HG03342 (cell line): Measurements from ENCODE around the gene B3GAT3.
"Not testable (repeated sequence)": the region's sequence is repeated elsewhere in the genome, so short reads cannot be mapped to it uniquely, and the experiment has no call there.

Experiments used
- ATAC-seq: cut with Tn5 transposase; IDR thresholded peaks from one replicate; pipeline ENCODE4 v1.9.1; 2021; ENCODE audit warnings: mild to moderate bottlenecking, moderate library complexity; ENCODE audit not compliant: unreplicated experiment

Gene B3GAT3

DNA sequence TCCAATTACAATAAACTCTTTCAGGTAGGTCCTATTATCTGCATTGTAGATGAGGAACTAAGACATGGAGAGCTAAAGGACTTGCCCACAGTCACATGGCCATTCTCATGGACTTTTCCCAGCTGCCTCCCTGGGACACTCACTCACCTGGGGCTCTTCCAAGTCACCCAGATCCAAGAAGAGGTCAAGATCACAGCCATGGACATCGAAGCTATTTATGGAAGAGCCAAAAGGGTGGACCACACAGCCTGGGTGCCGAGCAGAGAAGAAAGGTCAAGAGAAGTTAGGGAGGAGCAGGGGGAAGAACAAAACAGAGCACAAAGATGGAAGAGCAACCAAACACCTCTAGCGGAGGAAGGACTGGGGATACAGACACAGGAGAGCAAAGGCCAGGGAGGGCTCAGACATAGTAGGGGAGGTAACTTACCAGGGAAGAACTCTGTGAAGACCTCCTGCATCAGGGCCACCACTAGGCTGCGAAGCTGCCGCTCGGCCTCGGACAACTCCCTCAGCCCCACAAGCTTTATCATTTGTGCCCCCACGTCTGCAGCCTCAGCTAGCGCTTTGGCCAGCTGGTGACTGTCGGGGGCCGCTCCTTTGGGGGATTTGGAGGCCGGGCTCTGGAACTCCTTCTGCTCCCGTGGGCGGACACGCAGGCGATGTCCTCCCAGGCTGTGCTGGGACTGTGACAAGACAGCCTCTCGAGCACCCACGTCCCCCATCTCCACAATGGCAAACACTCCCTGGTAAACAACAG is 40.6 kb downstream of the B3GAT3 start:
- ATAC-seq, result no peak

DNA sequence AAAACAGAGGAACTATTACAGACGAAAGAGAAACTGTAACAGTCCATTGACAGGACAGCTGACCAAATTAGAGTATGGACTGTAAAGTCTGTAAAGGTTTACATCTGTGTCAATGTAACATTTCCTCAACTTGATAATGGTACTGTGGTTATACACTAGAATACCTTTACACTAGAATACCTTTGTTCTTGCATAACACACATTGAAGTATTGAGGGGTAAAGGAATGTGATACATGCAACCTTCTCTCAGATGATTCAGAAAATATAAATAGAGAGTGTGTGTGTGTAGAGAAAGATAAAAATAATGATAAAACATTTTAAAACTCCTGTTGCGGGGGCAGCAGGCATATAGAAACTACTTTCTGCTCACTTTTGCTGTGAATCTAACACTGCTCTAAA is 42.5 kb downstream of the B3GAT3 start:
- ATAC-seq, result no peak

DNA sequence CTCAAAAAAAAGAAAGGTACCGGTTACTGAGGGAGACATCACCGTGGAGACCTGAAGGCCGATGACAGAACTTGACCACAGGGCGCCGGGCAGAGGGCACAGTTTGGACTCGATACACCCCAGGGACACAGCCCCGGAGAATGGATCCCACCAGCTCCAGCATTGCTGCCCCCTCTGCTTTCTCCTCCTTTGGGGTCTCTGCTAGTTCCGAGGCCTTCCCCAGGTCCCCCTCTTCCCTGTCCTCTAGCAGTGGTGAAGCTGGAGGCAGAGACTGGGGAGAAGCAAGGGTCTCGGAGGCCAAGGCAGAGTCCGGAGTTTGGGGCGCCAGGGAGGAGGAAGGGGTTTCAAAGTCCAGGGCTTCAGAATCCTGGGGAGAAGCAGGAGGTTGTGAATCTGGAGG is 43.2 kb downstream of the B3GAT3 start:
- no peak for ATAC-seq

DNA sequence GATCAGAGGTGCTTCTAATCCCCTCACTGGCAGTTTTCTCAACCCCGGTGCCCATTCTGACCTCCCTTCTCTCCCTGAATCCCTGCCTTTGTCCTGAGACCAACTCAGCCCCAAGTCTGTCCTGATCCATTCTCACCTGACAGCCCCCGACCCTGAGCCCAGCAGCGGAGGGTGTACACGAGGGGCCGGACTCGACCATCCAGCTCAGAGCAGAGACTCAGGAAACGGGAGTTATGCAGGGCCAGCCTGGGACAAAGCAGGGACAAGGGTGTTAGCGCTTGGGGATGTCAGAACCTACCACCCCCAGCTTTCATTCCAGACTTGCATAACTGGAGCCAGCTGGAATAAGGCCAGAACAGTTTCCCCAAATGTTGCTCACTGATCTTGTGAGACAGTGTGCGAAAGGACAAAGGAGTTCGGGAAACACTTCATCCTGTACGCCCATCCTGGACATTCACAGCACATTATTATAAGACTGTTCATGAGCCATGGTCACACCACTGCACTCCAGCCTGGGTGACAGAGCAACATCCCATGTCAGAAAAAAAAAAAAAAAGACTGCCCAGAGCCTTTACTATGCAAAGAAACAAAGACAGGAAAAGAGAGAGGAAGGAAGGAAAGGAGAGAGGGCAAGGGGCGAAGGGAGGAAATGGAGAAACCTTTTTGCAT is 44.6 kb downstream of the B3GAT3 start:
- ATAC-seq, result no peak

DNA sequence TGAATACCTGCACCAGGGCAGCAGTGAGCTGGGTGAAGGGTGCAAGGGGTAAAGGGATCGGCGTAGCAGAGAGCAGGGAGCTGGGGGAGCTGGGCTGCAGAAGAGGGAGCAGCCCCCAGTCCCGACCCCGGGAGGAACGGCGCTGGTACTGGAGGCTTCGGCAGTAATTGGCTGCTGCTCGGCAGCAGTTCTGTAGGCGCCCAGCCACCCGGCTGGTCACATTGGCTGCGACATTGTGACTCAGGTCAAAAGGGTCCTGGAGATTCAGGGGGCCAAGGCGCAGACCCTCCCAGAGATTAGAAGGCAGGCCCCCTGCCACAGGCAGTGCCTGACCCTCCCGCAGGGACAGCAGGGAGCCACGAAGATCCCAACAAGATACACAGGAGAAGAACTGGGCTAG is 45.9 kb downstream of the B3GAT3 start:
- ATAC-seq, result no peak

DNA sequence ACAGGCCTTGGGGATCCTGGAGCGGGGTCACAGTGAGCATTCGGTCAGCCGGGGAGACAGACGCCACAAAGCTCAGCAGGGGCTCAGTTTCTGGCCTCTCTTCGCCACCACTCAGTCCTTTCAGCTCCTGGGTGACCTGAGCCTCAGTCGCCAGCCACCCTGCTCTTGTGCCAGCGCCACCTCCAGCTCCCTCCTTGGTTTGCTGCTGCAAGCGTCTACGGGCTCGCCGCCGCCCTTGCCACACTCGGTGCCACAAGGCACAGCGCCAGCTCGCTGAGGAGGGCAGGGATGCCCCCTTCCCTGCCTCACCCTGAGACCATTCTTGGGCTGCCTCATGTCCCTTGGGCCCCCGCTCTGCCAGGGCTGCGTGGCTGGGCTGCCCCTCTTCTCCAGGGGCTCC is 46.6 kb downstream of the B3GAT3 start:
- ATAC-seq, result no peak

DNA sequence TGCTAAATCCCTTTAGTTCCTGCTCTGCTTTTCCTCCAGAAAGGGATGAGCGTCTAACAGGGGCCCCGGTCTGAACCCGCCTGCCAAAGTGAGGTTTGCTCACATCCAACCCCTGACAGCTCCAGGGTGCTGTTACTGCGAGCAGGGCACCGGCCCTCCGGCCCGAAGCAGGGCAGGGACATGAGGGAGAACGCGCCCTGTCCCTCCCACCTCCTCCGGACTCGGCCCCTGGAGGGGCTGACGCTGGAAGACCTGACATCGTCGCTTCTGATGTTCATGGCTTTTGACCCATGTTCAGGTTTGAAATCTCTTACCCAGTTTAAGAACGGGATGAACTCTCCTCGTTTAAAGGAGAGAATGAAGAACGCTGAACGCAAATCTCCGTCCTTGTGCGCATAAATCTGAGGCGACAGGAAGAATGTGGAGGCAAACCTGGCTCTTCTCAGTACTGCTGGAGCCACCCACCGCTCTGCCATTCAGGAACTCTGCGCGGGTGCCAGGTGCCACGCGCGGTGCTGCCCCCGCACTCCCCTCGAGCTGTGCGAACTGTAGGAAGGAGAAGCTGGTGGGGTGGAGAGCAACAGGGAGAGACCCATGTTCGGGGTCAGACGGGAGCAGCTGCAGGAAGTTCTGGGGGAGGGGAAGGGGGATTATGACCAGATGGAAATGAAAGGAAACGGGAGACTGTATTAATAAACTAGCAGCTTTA is 47.3 kb downstream of the B3GAT3 start:
- ATAC-seq, result peak; percentile 9

DNA sequence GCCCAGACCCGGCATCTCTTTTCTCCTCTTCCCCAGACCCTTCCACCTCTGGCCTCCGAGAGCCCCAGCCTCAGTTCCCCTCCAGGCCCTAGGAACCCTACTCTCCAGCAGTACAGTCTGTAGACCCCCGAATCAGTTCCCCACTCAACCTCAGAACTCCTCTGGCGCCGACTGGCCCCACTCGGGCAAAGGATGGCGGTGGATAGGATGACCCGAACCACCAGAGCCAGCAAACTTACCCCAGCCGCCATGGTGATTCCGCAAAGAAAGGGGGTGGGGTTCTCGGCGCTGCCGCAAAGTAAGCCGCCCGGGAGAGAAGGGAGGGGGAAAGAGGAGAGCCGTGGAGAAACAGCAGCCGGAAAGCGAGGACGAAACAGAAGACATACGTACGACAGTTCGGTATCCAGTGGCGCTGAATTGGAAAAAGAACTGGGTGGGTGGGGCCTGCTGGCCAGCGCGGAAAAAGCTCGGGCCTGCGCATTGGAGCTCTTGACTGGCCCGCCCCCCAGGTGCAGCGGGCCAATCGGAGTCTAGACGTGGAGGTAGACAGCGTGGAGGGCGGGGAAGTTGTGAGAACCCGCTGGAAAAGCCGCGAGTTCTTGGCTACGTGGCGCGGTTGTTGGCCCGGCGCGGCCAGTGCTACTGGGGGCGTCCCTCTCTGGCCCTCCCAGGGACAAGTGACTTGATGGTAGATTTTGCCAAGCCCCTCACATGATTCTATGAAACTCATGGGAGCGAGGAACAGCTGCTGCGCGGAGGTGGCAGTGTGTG is 48.0 kb downstream of the B3GAT3 start, which contains the start of gene EEF1G:
Gene EEF1G (minus strand): TSS at position 300 of the 771 bp plus-strand sequence. CDS start 49 bp downstream, at position 251.
- peak; percentile 79 for ATAC-seq

DNA sequence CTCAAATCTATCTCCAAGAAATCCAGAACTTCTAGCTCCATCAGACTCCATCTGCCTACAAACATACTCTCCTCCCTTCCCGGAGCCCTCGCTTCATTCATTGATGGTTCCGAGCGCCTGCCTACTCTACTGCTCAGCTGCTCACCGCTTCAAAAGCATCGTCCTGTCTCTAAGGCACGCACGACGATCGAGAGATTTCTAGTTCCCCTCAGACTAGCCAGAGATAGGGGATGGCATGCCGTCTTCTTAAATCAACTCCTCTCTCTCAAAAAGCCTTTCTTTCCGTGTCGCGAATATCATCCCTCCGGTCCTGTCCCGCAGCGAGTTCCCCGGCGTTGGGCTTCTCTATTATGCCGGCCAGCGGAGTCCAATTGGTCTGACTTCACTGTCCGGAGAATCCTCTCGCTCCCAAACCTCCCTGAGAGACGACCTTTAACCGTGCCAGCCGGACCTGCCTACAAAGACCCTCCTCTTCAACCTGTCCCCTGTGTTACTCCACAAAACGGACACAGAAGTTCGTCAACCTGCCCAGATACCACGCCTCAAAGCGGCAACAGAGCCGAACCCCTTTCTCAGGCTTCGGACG is 48.7 kb downstream of the B3GAT3 start:
- ATAC-seq, result peak; percentile 2

DNA sequence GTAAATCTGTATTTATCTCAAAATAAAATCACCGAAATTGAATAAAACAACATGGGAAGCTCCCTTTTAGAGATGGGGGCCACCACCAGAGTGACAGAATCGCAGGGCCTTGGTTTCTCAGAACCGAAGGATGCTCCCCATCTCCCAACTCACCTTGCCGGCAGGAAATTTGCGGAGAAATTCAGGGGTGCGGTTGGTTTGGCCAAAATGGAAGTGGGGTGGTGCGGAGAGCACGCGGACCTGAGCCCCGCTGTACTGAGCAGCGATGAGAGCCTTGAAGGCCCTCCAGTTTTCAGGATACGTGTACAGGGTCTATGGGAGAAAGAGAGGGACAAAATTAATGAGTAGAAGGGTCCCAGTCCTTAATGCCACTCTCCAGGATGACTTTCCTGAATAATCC is 49.4 kb downstream of the B3GAT3 start:
- ATAC-seq, result no peak

DNA sequence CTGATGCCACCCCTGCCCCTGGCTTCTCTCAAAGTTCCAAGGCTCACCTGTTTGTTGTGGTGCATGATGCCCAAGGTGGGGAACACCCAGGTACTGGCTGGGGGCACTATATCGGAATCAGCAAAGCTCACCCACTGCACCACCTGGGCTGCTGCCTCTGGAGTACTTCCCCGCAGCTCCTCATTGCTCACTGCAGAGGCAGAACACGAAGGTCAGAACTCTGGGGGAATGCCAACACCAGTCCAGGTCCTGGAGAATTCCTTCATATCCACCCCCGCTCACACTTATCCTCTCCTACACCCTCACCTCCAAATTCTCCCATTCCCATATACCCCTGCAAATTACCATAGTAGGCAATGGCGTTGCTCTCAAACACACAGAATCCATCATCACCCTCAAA is 50.3 kb downstream of the B3GAT3 start:
- not testable (repeated sequence) for ATAC-seq

DNA sequence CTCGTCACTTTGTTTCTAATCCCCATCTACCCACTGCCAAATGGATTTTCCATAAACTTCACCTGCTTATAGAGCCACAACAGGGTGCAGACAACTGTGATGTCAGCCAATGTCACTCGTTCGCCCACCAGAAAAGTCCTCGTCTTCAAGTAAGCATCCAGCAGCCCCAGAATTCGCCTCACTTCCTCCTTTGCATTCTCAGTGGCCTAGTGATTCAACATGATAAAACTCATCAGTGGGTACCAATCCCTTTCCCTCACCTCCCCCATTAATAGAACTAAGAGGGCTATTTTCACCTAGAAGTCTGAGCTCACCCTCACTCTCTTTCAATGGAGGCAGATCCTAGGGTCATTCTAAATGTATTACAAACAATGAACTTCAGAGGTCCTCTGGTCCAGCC is 50.9 kb downstream of the B3GAT3 start:
- ATAC-seq, result not testable (repeated sequence)

DNA sequence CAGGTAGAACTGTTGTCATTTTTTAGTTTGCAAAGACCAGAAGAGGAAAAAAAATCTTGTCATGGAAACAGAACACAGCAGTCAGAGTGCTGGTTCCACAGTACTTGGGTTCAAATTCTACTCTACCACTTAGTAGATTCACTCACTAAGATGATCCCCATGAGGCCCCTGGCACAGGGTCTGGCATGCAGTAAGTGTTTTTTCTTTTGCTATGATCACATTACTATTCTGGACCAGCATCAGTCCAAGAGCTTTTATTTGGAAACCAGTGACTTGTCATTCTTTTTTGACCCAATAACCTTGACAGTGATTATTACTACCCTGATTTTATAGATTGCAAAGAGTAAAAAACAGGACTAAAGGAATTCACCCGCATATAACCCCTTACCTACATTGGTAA is 52.2 kb downstream of the B3GAT3 start:
- no peak for ATAC-seq

DNA sequence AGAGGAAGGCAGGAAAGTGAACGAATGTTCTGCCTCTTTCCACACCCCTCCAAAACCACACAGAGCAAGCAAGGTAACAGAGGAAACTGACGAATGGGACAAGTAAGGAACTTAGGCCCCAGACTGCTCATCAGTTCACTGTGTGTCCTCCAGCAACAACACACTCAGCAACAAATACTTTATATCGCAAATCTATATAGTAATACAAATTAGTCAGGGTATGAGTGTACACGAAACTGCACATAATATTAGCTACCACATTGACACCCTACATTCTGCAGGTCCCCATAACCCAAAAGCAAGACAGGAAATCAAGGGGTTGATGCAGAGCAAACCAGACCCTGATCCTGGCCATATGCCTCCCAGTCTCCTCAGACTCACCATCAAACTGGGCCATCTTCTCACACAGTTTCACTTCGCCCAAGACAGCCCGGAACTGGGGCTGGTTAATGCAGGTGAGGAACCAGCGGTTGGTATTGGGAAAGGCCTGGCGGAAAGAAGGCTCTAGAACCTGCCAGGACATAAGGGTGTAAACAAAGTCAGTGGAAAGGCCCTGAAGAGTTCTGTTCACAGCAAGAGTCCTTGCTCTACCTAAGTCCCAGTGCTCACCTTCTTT is 54.7 kb downstream of the B3GAT3 start:
- ATAC-seq, result no peak

DNA sequence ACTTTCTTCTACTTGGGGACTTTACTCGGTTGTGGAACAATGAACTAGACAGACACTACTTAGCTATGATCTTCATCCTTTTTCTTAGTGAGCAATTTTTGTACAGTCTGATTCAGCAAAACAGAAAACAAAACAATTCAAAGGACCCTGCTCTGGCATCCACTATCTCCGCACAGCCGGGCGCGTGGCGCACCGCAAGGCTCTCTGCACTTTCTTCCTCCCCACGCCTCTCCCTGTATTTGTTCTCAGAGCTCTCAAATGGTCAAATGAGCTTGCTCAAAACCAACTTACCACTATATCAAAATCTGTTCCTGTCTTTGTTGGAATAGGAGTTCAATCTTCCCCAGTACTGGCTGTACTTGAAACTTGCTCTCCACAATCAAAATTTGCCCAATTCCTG is 55.5 kb downstream of the B3GAT3 start:
- ATAC-seq, result no peak
